NCI-H1694 (cell line): Measurements from ENCODE around the gene TTC27.
"Not testable (repeated sequence)": the region's sequence is repeated elsewhere in the genome, so short reads cannot be mapped to it uniquely, and the experiment has no call there.

Experiments used
- DNase-seq: peaks from one replicate; lab custom pipeline; 2025; lab: John Stamatoyannopoulos, UW

TTC27 gene

DNA sequence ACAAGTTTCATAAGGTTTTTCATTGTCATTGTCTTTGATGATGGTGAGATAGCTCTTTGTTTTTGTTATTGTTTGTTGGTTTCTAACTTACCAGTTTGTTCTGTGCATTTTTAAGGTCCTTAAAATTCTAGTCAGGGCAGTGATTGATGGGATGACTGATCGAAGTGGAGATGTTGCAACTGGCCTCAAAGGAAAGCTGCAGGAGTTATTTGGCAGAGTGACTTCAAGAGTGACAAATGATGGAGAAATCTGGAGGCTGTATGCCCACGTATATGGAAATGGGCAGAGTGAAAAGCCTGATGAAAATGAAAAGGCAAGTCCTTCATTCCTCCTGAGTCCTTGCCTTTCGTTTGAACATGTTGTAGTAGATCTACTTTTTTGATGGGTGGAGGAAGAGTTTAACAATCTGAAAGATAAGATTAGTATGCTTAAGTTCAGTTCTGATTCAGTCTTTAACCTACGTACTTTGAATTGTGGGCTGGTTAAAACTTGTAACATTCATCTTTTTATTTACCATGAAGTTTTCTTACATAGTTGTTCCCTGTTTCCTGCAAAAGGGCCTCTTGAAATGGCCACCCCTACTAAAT lies 183.2 kb downstream of the TTC27 start:
- no peak for DNase-seq

DNA sequence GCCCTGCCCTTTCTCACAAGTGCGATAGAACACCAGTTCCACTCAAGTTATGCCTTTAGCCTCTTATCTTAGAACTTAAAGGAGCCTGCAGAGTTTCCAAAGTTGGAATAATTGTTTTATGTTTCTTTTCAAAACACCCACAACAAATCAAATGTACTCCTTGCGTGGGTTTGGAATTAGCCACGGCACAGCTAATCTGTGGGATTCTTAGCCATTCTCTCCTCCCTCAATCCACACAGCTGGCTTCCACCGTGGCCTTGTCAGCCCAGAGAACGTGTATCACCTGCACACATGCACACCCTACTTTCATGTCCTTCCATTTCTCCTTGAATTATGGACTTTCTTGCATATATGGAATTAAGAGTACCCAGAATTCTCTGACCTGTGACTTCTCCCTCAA lies 183.8 kb downstream of the TTC27 start:
- no peak for DNase-seq

DNA sequence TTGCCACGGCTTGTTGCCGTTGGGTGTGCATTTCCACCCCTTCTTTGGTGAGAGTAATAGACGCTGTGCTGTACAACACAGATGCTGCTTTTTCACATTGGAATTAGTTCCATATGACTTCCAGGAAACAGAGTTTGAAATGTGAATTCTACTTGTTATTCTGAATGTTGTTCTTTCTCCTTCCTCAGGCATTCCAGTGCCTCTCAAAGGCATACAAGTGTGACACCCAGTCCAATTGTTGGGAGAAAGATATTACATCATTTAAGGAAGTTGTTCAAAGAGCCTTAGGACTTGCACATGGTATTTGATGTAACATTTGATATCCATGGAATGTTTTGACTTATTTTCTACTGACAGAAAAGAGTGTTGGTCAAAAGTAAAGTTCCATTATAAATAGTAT lies 184.5 kb downstream of the TTC27 start:
- no peak for DNase-seq

DNA sequence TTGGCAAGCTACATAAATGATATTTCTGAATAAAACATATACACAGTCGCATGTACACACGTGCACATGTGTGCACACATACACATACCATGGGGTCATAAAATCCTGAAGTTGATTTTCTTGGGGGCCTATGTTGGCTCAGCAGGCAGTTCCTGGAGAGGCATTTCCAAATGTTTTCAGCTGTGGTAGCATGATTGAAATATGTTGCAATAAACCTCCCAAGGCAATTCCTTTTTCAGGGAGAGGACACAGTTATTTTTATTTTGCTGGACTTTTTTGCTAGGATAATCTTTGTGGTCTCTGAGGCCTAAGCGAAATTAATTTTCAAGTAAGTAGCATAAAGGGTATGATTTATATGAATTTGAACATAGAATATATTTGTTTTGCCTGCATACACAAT lies 192.2 kb downstream of the TTC27 start:
- DNase-seq: no peak

DNA sequence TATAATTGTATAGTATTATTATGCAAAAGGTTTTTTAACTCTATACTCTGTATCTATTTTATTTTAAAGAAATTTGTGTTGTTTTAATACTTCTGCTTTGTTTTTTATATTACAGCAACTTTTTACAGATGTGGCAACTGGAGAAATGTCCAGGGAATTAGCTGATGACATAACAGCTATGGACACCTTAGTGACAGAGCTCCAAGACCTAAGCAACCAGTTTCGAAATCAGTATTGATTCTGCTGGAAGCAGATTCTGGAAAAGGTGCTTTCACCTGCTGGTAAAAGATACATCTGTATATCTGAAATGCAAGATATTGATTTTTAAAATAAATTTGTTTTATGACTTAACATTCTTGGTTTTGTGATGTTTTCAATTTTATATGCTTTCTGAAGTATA lies 192.9 kb downstream of the TTC27 start:
- DNase-seq: no peak

DNA sequence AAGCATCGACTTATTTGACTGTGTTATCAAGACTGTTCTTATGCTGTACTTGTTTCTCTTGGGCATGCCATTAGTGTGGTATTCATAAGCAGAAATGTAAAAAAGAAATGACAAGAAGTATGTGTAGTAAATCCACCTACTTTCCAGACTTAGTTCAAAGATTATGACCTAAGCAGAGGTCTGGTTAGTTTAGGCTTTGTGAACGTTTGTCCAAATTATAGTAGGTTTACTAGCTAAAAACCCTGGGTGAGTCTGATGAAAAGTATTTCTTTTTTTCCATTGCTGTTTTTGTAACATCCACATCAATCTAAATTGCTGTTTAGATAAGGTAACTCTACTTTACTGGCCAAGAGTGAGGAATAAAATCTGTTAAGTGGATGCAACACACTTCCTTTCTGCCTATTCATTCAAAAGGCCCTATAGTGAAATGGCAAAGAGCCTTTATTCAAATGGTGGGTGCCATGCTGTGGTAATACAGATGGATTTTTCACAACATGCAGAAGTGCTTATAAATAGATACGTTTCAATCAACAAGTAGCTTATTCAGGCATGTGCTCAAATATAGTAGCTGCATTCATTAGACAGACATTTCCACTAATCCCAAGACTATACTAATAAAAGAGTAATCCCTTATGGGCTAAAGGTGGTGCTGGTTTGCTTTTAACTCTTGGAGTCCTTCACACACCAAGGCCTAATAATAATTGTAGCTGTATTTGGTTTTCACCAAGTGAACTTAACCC lies 196.4 kb downstream of the TTC27 start:
- DNase-seq: no peak

DNA sequence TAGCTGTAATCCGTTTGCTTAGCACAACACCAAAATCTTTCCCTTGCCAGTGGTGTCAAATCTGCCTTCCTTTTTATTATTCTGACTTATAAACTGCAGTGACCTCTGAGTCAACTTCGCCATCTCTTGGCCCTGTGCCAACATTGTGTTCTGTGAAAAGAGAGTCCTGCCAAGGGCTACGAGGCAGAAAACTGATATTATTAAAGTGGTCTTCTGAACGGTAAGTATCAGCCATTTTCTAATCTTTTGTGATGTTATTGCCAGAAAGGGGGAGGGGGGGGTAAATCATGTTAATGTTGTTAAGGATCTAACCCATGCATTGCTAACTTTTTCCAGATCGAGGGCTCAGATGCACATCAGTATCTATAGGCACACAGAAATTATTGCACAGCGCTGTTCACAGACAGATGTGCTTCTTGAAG lies 197.5 kb downstream of the TTC27 start:
- no peak for DNase-seq

DNA sequence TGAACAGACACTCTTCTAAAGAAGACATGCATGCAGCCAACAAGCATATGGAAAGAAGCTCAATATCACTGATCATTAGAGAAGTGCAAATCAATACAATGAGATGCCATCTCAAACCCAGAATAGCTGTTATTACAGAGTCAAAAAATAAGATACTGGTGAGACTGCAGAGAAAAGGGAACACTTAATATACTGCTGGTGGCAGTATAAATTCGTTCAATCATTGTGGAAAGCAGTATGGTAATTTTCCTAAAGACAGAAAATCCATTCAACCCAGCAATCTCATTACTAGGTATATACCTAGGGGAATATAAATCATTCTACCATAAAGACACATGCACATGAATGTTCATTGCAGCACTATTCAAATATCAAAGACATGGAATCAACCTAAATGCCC lies 202.3 kb downstream of the TTC27 start:
- no peak for DNase-seq

DNA sequence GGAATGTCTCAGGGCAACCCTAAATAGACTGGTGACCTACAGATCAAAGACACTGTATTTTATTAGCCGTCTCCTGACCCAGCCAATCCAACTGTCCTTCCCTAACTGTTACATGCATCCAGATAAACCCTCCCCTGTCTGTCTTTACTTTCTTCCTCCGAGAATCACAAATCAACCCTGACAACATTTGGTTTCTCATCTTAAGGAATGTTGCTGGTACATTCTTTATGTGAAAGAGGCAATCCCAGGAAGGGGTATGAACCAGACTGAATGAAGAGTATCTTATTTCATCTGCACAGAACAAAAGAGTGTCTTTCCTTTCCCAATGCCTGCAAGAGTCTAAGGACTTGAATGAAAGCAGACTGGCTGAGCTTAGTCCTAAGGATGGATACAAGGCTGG lies 205.0 kb downstream of the TTC27 start:
- DNase-seq: no peak

DNA sequence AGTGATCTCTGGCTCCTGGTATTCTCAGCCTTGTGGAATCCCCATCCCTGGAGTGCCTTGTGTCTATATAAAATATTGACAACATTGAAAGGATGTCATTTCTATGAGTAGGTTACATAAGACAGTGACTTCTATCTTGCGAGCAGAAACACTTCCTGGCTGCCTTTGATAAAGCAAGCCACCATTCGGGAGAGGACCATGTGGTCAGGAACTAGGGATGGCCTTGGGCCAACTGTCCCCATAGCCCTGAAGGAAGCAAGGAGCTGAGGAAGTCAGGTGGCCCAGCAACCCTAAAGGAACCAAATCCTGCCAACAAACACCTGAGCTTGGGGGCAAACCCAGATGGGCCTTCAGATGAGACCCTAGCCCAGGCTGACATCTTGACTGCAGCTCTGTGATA lies 205.9 kb downstream of the TTC27 start:
- no peak for DNase-seq

DNA sequence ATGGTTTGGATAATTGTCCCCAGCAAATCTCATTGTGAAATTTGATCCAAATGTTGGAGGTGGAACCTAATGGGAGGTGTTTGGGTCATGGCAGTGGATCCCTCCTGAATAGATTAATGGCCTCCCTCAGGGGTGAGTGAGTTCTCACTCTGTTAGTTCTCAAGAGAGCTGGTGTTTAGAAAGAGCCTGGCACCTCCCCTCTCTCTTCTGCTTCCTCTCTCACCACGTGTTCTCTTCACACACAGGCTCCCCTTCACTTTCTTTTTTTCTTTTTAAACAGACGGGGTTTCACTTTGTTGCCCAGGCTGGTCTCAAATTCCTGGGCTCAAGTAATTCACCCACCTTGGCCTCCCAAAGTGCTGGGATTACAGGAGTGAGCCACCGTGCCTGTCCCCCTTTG lies 207.3 kb downstream of the TTC27 start:
- DNase-seq: no peak

DNA sequence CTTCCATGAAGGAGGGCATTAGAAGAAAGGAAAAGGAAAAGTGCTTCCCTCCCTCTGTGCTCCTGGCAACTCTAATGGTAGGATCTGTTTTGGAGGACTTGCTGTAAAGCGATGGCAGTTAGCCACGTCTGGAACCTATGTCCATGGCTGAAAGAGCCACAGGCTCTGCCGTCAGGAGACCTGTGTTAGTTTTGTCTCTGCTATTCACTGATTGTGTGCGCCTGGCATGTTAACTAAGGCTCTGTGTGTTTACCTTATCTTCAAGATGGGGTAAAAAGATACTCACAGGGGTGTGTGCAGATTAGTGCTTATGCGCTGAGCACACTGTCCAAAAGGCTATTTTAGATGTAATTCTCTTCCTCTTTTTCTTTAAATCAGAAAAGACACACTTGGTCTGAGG lies 209.1 kb downstream of the TTC27 start:
- no peak for DNase-seq

DNA sequence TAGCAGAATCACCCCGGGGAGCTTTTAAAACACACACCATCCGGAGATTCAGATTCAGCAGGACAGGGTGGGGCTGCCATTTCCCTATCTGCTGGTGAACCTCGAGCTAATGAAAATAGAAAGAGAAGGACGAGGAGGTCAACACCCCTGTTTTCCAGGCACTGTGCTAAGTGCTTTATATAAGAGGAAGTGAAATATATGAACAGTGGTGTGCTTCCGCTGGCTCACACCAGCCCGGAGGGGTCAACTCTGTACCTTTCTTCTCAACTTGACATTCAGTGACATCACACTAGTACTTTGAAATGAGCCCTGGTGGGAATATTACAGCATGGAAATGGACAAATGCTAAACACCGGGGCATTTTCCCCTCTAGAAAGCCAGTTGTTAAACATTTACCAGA lies 210.6 kb downstream of the TTC27 start:
- DNase-seq: no peak

DNA sequence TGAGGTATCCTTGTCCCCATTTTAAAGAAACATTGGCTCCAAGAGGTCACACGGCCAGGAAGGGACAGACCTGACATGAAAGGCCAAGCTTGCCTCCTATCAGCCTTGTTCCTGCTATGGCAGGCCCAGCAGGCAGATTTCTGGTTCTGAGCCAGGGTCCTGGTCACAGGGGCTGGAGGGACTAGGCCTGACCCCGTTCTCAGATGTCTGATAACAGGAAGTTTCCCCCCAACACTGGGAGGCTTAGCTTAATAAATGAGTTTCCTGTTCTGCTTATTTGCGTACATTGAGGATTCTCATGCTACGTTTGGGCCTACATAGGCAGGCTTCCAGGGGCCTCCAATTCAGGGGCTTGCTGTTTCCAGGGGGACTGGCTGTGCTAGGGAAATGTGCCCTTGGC lies 211.1 kb downstream of the TTC27 start:
- DNase-seq: no peak

DNA sequence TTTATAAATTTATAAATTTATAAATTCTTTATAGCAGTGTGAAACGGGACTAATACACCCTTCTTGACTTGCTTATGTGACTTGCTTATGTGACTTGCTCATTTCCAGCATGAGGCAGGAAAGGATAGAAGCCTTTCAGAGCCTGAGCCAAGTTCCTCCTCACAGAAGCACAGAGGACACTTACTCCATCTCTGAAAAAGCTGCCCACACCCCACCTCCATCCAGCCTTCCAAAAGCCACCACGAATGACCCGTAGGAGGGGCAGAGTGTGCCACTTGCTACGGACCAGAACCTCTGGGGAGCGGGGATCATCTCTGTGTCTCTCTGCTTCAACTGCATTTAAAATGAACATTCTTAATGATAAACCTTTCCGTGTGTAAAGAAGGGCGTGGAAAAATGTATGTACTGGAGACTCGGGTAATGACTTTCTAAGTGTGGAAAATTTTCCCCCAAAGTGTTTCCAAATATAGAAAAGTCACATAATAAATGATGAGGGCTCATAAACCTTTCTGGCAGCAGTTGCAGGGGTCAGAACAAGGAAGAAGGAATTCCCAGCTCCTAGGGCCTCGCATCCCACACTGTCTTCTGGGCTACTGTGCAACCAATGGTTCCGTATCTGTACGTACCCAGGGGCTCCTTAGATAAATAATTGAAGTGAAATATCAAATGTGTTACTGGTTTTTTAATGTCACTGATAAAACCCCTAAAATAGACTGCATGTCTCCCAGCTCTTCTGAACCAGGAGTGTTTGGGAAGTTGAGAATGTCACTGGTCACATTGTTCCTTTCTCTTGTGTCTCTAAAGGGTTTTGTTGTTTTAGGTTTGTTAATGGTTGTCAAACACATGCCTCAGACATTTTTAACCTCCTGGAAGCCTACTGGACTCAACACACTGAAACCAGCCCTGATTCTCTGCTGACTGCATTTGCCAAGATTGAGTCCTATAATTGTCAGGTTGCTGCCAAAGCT lies 214.4 kb downstream of the TTC27 start:
- DNase-seq: no peak

DNA sequence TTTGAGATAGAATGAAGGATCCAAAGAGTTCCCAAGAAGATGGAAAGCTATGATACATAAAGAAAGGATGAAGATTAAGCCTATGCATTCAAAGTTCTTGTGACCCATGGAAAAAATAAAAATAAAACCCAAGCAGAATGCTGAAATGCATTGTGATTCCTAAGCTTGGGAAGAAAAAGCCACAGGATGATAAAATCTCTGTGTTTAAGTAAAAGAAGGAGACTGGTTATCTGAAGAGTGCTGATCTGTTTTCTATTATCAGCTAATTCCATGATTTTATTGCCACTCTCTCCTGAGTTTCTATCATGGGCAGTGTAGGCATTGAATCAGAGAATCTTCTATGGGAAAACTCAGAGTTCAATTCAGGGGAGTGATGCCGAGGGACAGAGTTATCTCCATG lies 215.8 kb downstream of the TTC27 start:
- DNase-seq: no peak

DNA sequence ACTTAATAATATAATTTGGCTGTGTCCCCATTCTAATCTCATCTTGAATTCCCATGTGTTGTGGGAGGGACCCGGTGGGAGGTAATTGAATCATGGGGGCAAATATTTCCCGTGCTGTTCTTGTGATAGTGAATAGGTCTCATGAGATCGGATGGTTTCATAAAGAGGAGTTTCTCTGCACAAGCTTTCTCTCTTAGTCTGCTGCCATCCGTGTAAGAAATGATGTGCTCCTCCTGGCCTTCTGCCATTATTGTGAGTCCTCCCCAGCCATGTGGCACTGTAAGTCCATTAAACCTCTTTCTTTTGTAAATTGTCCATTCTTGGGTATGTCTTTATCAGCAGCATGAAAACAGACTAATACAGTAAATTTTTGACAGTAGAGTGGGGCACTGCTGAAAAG lies 216.4 kb downstream of the TTC27 start:
- no peak for DNase-seq

DNA sequence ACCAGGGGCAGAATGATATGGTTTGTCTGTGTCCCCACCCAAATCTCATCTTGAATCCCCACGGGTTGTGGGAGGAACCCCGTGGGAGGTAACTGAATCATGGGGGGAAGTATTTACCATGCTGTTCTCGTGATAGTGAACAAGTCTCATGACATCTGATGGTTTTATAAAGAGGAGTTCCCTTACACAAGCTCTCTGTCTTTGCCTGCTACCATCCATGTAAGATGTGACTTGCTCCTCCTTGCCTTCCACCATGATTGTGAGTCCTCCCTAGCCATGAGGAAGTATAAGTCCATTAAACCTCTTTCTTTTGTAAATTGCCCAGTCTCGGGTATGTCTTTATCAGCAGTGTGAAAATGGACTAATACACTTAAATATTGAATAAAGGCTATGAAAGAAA lies 218.4 kb downstream of the TTC27 start:
- not testable (repeated sequence) for DNase-seq

DNA sequence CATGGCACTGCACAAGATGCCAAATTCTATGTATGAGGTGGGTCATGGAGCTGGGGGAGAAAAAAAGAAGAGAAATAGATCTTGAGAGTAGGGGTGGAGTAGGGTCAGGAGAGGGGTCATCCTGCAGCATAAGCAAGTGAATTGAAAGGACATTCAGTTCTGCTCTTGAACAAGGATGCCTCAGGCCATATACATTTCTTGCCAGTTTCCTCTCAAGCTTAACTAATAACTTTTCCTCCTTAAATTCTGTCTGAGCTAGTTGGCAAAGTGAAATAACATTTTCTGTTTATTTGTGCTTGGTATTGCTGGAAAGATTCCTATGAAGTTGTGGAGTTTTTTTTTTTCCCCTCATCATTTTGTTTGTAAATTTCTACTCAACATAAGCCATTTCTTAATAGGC lies 219.9 kb downstream of the TTC27 start:
- DNase-seq: no peak

DNA sequence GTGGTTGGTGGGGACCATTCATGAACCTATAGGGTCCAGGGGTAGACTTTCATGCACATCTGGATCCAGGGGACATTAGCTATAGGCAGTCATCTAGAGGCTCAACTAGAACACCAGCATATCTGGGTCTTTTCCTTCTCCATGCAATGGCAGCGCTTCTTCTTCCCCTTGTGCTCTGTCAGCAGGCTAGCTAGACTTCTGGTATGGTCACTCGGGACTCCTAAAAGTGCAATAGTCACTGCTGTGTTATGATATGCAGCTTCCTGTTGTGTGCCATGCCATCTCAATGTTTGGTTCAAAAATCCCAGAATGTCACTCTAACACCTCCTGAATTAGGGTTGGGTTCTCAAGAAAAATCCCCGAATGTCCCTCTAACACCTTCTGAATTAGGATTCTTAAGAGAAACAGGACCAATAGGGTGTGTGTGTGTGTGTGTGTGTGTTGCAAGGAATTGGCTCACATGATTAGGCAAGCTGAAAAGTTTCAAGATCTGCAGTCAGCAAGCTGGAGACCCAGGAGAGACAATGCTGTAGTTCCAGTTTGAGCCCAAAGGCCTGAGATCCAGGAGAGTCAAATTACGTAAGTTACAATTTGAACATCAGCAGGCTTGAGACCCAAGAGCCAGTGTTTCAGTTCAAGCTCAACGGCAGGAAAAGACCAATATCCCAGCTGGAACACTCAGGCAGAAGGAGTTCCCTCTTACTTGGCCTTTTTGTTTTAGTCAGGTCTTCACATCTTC lies 221.8 kb downstream of the TTC27 start:
- no peak for DNase-seq

DNA sequence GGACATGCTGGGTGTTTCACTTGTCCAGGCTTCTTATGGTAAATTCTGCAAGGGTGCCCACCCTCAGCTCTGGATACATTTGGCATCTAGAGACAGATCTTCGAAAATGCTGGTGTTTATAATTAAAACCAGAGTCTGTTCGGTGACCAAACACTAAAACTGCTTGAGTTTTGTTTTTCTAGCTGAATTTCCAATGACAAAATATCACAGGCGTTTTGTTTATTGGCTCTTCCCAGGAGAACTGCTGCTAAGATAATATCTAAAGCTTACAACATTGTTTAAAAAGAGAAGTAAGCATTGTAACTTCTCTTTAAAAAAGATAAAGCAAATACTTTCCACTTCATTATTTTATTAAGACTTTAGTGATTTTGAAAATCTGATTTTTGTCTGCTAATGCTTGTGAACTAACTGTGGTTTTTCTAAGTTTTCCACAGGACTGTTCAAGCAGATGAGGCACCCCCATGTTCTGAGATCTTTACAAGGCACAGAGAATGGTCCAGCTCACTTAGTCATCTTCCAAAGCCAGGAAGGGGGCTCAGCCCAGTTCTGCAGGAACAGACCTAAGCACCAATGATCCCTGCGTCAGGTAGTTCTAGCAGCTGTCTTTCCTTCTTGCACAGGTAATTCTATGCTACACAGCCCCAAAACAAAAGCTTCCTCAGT lies 224.1 kb downstream of the TTC27 start:
- no peak for DNase-seq

DNA sequence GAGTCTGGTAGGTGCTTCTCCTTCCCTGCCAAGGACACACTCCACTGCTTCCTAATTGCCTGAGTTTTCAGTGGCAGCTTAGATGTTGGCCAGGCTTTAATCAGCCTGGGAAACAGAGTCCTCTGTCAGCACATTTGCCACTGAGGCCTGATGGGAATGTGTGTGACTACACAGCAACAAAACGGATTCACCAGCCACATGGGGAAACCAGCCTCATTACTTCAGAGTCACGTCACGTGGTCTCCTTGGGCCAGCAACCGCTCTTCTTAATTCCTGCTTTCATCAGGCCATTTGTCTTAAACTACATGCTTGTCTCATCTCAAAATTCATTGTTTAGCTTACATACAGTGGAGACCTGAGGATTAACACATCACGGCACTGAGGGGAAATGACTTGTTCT lies 225.0 kb downstream of the TTC27 start:
- DNase-seq: no peak
